PC-3 (cell line): Measurements from ENCODE around the gene FLNB.
A peak's percentile ranks its signal among the peaks of the same experiment; 100 is the strongest.

Source experiments
- EZH2 ChIP-seq: fragments of 300-600 bp; sonication (generic); IDR thresholded peaks from one replicate; pipeline ENCODE4 v1.6.1; 2017; ENCODE audit warnings: antibody characterized with exemption, mild to moderate bottlenecking, low read length; ENCODE audit not compliant: unreplicated experiment
- EZH2phosphoT487 ChIP-seq: fragments of 300-600 bp; sonication (generic); IDR thresholded peaks from 2 replicates; pipeline ENCODE4 v1.6.1; 2018; ENCODE audit warnings: mild to moderate bottlenecking, antibody characterized with exemption, low read length, borderline replicate concordance
- TF ChIP-seq, protein P1 (sequence below): fragments of 300-600 bp; sonication (generic); conservative IDR thresholded peaks from 2 replicates; pipeline ENCODE4 v1.5.1; 2017; ENCODE audit warnings: antibody characterized with exemption, low read depth, mild to moderate bottlenecking, low read length

DNA sequence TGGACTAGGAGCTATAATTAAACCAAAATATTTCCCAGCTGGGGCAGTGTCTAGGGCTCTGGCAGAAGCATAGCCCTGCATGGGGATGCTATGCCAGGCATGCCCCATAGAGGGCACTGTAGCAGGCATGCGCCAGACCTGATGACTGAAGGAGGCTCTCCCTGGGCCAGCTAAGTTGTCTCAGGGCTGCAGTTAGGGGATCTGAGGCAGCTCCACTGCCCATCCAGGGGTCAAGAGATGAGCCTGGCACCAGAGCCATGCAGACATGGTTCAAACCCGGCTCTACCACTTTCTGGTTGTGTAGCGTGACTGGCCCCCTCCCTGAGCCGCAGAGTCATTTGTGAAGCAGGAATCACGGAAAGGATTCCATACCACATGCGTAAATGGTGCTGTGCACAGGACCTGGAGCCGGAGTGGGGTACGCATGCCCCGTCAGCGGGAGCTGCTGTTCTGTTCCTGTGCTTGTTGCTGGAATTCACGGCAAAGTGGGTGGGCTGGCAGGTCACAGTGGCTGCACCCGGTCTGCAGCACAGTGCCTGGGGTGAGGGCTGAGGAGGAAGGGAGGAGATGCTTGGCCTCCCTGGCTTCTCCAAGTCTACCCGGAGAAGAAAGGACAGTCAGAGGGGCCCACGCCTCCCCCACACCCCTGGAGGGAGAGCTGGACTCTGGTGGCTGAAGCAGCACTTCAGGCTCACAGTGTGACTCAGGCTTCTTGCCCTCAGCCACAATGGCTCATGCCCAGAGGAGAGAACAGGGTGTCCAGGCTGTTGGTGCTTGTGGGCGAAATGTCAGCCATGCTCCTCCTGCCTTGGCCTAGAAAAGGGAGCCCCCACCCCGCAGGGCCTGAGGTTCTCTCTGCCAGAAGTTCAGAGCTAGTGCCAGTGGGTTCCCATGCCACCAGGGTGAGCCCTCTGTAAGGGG lies 159.5 kb downstream of the FLNB start:
- TF ChIP-seq, protein P1, sequence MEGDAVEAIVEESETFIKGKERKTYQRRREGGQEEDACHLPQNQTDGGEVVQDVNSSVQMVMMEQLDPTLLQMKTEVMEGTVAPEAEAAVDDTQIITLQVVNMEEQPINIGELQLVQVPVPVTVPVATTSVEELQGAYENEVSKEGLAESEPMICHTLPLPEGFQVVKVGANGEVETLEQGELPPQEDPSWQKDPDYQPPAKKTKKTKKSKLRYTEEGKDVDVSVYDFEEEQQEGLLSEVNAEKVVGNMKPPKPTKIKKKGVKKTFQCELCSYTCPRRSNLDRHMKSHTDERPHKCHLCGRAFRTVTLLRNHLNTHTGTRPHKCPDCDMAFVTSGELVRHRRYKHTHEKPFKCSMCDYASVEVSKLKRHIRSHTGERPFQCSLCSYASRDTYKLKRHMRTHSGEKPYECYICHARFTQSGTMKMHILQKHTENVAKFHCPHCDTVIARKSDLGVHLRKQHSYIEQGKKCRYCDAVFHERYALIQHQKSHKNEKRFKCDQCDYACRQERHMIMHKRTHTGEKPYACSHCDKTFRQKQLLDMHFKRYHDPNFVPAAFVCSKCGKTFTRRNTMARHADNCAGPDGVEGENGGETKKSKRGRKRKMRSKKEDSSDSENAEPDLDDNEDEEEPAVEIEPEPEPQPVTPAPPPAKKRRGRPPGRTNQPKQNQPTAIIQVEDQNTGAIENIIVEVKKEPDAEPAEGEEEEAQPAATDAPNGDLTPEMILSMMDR, result peak; percentile 93
- TF ChIP-seq EZH2 (no peak), EZH2phosphoT487 (no peak)
